GM12874 (cell line): ENCODE results near the gene EFCAB6.

Experiments used
- TF ChIP-seq, protein P1 (sequence below): IDR thresholded peaks from 2 replicates; pipeline ENCODE4 v1.5.1; 2011; ENCODE audit warnings: low read depth, mild to moderate bottlenecking, control low read depth, low read length, moderate library complexity; ENCODE audit not compliant: insufficient read depth

Gene EFCAB6

DNA sequence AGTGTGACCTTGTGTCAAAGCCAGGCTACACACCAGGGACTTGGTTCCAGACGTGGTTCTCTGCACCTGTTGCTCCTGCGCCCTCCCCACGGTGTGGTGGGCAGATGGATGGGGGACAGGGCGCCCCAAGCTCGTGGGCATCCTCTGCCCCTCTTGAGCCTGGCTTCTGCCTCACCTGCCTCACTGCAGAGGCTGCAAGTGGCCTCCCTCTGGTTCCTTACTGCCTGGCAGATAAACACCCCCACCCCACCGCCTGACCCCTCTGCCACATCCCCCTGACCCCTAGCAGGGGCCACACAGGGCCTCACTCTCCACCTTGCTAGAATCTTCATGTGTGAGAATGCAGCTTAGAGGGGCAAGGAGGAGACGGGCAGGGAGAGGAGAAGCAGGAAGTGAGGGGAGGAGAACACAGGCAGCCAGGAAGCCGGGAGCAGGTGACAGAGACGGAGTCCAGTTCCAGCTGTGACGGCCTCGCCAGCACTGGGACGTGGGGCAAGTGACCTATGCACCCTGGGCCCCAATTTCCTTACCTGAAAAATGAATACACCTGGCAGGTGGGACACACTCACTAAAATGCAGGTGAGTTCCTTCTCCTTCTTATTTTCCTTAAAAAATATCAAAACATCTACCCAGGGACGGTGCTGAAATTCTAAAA lies 178.3 kb downstream of the EFCAB6 start:
- TF ChIP-seq, protein P1, sequence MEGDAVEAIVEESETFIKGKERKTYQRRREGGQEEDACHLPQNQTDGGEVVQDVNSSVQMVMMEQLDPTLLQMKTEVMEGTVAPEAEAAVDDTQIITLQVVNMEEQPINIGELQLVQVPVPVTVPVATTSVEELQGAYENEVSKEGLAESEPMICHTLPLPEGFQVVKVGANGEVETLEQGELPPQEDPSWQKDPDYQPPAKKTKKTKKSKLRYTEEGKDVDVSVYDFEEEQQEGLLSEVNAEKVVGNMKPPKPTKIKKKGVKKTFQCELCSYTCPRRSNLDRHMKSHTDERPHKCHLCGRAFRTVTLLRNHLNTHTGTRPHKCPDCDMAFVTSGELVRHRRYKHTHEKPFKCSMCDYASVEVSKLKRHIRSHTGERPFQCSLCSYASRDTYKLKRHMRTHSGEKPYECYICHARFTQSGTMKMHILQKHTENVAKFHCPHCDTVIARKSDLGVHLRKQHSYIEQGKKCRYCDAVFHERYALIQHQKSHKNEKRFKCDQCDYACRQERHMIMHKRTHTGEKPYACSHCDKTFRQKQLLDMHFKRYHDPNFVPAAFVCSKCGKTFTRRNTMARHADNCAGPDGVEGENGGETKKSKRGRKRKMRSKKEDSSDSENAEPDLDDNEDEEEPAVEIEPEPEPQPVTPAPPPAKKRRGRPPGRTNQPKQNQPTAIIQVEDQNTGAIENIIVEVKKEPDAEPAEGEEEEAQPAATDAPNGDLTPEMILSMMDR = no peak

DNA sequence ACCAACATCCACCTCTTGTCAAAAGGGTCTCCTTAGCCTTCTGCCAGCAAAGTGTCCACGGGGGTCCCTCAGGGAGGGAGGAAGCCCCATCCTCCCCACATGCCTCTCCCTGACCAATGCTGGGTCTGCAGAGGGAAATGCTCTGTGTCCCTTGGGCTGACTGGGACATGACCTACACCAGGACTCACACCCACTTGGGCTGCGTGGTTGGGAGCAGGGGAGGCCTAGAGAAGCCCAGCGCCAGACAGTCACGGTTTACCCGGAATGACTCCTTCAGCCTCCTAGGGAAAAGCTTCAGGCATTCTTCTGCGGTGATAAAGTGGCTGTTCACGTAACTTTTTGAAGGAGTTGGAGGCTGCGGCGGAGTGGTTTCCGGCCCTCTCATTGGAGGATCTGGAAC lies 180.3 kb downstream of the EFCAB6 start:
- TF ChIP-seq, protein P1 = no peak

DNA sequence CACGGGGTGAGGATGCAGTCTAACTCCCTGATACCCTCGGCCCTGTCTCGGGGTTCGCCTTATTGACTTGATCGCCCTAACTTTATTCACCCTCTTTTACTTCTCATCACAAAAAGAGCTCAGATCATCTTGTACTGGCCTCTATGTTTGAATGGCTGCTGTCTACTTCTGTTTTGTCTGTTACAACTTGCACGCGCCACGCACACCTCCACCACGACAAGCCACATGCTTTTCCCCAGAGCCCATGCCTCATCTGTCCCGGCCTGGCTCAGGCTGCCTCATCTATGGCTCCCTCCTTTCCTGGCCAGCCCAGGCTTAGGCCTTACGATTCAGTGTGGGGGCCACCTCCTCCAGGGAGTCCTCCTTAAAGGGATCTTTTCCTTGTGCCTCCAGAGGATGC lies 180.9 kb downstream of the EFCAB6 start:
- TF ChIP-seq, protein P1 = no peak

DNA sequence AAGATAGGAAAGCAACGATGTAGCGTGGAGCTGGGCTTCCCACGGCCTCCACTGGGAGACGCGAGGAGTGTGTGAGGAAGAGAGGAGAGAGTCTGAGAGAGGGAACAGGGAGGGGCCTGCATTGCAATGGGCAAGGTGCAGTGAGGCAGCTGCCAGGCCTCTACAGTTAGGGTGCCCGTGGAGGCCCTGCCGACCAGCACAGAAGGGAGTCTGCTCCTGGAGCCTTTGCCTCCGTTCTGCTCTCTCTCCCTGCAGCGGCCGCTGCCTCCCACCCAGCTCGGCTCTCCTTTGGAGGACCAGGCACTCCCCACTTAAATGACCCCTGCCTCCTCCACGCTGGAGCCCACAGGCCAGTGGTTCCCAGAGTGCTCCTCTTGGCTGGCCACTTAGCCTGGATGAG lies 181.7 kb downstream of the EFCAB6 start:
- TF ChIP-seq, protein P1 = no peak

DNA sequence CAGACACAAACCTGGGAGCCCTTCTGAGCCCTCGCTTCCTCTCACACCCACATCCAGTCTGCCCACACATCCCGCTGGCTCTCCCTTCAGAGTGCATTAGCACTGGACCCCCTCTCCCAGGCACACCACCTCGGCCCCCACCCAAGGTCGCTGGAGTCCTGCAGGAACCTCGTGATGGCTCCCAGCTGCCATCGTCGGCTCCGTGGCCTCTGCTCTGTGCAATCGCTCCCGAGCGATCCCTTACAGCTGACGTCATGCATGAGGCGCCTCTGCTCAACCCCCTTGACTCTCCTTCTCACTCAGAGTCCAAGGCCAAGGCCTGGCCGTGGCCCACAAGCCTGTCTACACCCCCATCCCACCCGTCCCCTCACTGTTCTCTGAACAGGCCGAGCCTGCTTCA lies 183.9 kb downstream of the EFCAB6 start:
- TF ChIP-seq, protein P1 = no peak

DNA sequence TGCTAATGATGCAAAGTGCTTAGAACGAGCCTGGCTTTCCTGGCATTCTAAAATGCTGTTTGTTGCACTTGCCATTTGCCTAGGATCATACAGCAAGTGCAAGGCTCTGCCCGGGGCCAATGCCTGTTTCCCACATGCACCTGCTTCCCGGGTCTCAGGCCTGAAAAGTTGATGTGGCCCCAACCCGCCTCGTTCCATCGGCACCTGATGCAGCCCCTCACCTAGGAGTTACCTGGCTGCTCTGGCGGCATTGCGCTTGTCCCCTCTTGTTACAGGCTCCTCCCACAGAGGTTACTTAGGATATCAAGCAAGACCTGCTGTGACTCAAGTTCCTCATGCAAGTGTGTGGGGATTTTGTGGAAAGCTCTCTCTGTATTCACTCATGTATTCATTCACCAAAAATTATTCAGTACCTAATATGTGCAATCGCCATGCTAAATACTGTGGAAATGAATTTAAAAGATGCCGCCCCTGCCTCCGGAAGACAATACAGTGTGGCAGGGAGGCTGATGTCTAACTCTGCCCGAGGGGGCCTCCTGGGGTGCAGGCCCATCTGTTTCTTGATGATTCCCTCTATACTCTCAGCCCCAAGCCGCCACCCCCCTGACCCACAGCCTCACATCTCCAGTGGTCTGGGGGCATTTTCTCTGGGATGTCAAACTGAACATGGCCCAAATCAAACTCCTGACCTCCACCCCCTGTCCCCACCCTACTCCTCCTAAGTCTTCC lies 184.5 kb downstream of the EFCAB6 start:
- TF ChIP-seq, protein P1 = no peak

DNA sequence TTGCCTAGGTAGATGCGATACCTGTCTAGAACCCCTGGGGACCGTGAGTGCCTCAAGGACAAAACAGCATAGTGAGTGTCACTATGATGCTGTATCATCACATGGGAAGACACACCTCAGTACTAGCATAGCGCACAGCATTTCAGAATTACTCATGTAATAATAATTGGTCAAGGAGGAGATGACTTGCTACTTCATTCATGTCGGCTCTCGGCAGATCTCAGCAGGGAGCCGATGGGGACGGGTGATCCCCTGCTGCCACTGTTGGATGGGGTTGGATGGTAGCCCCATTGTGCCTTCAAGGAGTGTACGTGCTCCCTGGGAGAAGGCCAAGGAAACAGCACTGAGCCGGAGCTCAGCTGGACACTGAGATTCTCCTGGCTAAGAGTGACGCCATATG lies 186.9 kb downstream of the EFCAB6 start:
- TF ChIP-seq, protein P1 = no peak
